Measurements from ENCODE around the gene GSTCD.
"Not testable (repeated sequence)": the region's sequence is repeated elsewhere in the genome, so short reads cannot be mapped to it uniquely, and the experiment has no call there.

GSTCD gene

DNA sequence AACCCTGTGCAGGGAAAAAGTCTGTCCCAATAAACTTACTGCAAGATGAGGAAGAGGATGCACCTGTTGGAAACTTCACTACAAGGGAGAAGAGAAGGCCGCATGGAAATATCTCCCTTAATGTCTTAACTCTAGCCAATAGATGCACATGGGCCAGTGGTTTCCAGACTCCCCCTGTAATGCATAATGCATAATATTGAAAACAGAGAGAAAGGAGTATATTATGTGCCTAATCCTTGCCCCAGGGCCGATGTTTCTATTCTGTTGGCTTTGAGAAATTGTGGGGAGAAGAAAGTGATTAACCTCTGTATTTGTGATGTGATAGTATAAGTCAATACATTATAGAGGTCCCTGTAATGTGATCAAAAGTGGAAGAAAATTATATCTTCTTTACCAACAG, 37.3 kb upstream of the GSTCD start:
- no peak for DNase-seq (ENCODE audit: low read depth)
- TF ChIP-seq, protein P1, sequence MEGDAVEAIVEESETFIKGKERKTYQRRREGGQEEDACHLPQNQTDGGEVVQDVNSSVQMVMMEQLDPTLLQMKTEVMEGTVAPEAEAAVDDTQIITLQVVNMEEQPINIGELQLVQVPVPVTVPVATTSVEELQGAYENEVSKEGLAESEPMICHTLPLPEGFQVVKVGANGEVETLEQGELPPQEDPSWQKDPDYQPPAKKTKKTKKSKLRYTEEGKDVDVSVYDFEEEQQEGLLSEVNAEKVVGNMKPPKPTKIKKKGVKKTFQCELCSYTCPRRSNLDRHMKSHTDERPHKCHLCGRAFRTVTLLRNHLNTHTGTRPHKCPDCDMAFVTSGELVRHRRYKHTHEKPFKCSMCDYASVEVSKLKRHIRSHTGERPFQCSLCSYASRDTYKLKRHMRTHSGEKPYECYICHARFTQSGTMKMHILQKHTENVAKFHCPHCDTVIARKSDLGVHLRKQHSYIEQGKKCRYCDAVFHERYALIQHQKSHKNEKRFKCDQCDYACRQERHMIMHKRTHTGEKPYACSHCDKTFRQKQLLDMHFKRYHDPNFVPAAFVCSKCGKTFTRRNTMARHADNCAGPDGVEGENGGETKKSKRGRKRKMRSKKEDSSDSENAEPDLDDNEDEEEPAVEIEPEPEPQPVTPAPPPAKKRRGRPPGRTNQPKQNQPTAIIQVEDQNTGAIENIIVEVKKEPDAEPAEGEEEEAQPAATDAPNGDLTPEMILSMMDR (IDR thresholded peaks at IDR 0.05; ENCODE audit: control insufficient read depth, extremely low read depth, insufficient read depth): no peak
- no peak overlapping the region for H3K4me3 ChIP-seq (ENCODE audit: low read depth, low read length)

DNA sequence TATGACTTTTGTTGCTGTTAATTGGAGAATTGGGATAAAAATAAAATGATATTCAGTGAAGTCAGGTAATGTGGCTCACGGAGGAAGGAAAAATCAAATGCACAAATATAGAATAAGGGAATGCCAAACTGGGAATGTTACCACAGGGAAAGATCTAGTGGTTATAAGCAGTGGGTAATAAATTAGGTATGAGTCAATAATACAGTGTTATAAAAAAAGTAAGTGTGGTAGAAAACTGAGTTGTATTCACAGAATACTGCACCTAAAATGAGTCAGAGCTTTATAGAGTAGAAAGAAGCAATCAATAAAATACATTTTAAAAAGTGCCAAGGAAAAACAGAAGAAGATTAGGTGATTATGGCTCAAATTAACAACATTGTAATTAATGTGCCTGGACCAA, 34.6 kb upstream of the GSTCD start:
- TF ChIP-seq, protein P1 (IDR thresholded peaks at IDR 0.05; ENCODE audit: control insufficient read depth, extremely low read depth, insufficient read depth): no peak
- H3K4me3 ChIP-seq (ENCODE audit: low read depth, low read length): no peak overlapping the region
- DNase-seq (ENCODE audit: low read depth): no peak

DNA sequence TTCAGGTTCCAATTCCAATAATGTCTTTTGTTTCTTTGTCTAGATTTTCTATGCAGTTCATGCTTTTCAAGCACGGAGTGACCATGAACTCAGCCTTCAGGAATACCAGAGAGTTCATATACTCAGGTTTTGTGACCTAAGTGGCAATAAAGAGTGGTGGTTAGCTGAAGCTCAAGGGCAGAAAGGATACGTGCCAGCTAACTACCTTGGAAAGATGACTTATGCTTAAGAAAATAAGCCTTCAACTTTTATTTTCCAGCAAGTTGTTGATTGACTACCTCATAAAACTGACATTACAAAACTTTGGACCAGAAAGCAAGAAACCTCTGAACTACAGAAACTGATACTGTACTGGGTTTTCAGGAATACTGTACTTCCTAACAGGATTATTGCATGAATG, 30.9 kb upstream of the GSTCD start:
- TF ChIP-seq, protein P1 (IDR thresholded peaks at IDR 0.05; ENCODE audit: control insufficient read depth, extremely low read depth, insufficient read depth): no peak
- no peak for DNase-seq (ENCODE audit: low read depth)
- H3K4me3 ChIP-seq (ENCODE audit: low read depth, low read length): no peak overlapping the region

DNA sequence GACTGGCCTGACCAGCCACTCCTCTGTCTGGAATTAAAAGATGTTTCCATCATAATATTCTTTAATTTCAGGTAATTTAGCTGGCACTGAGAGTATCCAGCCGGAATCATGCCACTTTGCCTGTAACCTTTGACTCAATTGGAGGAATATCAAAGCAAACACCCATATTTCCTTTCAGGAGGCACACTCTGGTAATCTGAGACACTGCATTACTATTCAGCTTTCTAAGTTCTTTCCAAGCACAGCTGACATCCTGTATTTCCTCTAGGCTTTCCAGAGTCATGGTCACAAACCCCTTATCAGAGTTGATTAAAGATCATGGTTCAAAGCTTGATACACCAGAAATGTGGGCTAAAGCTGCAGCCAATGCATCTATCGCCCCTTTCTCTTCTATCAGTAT, 29.4 kb upstream of the GSTCD start:
- no peak overlapping the region for H3K4me3 ChIP-seq (ENCODE audit: low read depth, low read length)
- DNase-seq (ENCODE audit: low read depth): peak; percentile 63
- TF ChIP-seq, protein P1 (IDR thresholded peaks at IDR 0.05; ENCODE audit: control insufficient read depth, extremely low read depth, insufficient read depth): no peak

DNA sequence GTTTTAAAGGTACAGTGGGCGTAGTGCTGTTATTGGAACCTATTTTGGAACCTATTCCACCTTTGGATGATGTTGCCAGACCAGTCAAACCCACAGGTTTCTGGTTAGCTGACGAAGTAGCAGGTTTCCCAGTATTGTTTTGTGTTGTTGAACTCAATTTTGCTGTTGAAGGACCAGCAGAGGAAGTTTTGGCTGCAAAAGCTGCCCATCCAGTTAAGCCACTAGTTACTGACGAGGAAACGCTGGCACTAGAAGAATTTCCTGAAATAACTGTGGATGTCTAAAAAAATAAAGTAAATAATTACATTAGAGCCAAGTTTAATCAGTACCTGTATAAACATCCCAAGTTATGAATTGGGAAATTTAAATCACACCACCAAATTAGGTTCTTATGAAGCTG, 25.5 kb upstream of the GSTCD start:
- DNase-seq (ENCODE audit: low read depth): peak; percentile 97
- TF ChIP-seq, protein P1 (IDR thresholded peaks at IDR 0.05; ENCODE audit: control insufficient read depth, extremely low read depth, insufficient read depth): no peak
- no peak overlapping the region for H3K4me3 ChIP-seq (ENCODE audit: low read depth, low read length)

DNA sequence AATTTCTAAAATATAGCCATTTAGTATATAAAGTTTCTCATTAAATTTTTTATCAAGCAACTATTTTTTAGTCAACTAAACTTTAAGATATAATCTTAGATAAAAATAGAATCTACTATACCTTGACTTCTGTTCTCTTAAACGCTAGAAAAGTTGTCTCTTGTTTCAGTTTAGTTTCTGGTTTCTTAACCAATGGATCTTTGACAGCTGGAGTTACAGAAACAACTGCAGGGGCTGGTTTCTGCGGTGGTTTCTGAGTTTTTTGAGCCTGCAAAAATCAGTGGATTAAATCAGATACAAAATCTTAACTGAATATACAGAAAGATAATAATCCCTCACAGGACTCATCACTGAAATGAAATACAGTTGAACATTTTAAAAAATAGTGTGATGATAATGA, 22.0 kb upstream of the GSTCD start:
- TF ChIP-seq, protein P1 (IDR thresholded peaks at IDR 0.05; ENCODE audit: control insufficient read depth, extremely low read depth, insufficient read depth): no peak
- H3K4me3 ChIP-seq (ENCODE audit: low read depth, low read length): no peak overlapping the region
- DNase-seq (ENCODE audit: low read depth): no peak

DNA sequence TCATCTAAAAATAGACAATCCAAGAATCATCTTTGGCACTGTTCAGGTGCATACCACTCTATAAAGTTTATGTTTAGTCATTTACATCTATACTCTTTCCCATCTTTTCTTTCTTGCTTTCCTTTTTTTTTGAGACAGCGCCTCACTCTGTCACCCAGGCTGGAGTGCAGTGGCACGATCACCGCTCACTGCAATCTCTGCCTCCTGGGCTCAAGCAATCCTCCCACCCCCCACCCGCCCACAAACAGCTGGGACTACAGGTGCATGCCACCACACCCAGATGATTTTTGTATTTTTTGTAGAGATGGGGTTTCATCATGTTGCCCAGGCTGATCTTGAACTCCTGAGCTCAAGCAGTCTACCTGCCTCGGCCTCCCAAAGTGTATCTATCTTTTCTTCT, 13.8 kb upstream of the GSTCD start:
- not testable (repeated sequence) for H3K4me3 ChIP-seq (ENCODE audit: low read depth, low read length); DNase-seq (ENCODE audit: low read depth)

DNA sequence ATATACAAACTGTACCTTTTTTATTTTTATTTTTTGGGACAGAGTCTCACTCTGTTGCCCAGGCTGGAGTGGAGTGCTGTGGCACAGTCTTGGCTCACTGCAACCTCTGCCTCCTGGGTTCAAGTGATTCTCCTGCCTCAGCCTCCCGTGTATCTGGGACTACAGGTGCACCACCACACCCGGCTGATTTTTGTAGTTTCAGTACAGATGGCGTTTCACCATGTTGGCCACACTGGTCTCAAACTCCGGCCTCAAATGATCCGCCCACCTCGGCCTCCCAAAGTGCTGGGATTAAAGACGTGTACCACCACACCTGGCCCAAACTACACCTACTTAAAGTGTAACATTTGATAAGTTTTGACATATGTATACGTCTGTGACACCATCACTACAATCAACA, 12.8 kb upstream of the GSTCD start:
- H3K4me3 ChIP-seq (ENCODE audit: low read depth, low read length); DNase-seq (ENCODE audit: low read depth): not testable (repeated sequence)

Measured in LNCaP clone FGC (cell line).